GM21381 (cell line): ENCODE results near the gene WAS.
A peak's percentile ranks its signal among the peaks of the same experiment; 100 is the strongest.
"Not testable (repeated sequence)": the region's sequence is repeated elsewhere in the genome, so short reads cannot be mapped to it uniquely, and the experiment has no call there.

ENCODE experiments used
- ATAC-seq: cut with Tn5 transposase; IDR thresholded peaks from one replicate; pipeline ENCODE4 v1.9.1; 2021; ENCODE audit warnings: mild to moderate bottlenecking, moderate library complexity; ENCODE audit not compliant: unreplicated experiment

WAS gene

DNA sequence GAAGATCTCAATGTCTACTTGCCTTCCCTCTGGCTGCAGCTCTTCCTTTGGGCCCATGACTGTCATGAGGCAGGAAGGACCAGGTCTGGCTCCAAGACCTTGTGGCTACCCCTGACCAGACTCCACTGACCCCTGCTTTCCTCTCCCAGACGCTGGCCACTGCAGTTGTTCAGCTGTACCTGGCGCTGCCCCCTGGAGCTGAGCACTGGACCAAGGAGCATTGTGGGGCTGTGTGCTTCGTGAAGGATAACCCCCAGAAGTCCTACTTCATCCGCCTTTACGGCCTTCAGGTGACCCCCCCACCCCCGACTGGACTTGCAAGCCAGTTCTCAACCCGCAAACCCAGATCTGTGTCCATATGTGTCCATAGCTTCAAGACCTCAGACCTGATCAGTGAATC lies 535 bp downstream of the WAS start:
- ATAC-seq, result no peak

DNA sequence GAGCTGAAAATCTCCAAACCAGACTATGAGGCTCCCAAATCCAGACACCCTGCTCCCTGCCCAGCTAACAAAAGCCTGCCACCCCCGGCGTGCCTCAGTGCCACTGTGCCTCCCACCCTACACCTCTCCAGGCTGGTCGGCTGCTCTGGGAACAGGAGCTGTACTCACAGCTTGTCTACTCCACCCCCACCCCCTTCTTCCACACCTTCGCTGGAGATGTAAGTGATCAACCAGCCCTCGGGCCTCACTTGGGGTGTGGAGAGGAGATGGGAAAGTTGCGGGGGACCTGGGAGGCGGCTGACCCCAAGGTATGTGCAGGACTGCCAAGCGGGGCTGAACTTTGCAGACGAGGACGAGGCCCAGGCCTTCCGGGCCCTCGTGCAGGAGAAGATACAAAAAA lies 1.8 kb downstream of the WAS start:
- ATAC-seq, result no peak

- no peak for ATAC-seq
Observed at GRCh38 chrX:48688531-48689150, 5.0 kb downstream of the WAS start.

- ATAC-seq, result no peak
Observed at GRCh38 chrX:48689208-48689920, 5.8 kb downstream of the WAS start.

DNA sequence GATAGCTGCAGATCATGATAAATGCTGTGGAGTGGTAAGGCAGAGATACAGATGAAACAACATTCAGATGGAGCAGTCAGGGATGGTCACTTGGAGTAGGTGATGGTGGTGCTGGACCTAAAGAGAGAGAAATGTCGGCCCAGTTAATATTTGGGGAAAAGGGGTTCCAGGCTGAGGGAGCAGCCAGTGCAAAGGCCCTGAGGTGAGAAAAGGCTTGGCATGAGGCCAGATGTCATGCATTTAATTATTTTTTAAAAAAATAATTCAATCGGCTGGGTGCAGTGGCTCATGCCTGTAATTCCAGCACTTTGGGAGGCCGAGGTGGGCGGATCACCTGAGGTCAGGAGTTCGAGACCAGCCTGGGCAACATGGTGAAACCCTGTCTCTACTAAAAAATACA lies 8.1 kb downstream of the WAS start:
- ATAC-seq, result not testable (repeated sequence)

DNA sequence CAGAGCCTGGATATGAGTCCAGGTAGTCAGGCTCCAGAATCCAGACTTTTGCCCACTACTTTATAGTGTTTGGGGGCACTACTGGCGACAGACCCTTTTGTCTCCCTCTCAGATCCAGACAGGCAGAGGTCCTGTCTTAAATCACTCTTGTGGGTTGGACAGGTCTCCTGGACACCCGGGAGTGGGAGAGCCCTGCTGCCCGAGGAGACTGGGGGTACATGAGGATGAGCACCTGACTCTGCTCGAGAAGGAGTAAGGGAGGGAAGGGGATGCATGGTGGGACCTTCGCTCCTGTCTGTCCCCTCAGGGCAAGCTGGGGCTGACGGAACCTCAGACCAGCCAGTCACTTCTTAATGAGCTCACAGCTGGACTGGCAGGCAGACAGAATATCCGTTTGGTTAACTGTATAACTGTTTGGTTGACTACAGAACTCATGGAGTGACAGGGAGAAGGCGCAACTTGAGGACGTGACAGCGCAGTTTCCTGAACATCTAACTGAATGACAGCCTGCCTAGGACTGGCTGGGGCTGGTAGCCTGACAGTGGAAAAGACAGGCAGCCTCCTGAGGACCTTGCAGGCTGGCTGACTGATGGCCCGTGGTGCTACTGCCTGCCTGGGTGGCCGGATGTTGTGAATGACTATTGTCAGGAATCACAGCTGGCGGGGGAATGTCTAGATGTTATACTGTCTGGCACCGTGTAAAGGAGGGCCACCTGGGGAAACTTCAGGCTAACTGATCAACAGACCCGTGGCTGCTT lies 11.4 kb downstream of the WAS start:
- no peak for ATAC-seq

DNA sequence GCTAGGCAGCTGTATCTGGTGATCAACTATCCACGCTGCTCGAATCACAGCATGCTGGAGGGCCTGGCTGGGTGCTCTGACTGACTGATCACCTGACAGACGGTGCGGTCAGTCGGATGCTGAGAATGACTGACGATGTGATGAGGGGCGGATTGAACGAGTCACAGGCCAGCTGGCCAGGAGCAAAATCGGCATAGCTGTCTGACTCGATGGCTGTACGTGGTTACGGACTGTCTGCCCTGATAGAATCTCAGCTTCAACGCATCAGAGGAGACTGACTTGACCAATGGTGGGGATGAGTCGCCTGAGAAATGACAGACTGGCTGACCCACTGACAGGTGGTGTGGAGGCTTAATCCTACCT lies 11.9 kb downstream of the WAS start:
- ATAC-seq, result no peak

DNA sequence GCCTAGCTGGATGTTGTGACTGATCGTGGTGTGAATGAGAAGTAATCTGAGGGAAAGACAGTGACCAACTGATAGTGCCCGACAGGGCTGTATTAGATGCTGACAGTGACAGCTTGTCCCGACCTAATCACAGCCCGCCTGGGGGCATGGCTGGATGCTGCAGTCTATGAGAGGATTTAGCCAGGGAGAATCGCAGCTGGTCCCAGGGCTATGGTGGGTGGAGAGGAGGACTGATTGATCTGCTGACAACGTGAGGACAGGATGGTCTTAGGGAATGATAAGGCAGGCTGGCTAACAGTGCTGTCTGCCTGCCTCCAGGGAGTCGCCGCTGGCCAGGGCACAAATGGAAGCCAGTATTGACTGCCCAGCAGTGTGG lies 12.3 kb downstream of the WAS start:
- no peak for ATAC-seq

- peak; percentile 89 for ATAC-seq
Observed at GRCh38 chrX:48696301-48696908, 12.8 kb downstream of the WAS start, which contains the start of gene SUV39H1. Gene SUV39H1, plus strand, starts transcription at chrX:48696734. Its CDS starts 51 bp downstream, at chrX:48696785.

DNA sequence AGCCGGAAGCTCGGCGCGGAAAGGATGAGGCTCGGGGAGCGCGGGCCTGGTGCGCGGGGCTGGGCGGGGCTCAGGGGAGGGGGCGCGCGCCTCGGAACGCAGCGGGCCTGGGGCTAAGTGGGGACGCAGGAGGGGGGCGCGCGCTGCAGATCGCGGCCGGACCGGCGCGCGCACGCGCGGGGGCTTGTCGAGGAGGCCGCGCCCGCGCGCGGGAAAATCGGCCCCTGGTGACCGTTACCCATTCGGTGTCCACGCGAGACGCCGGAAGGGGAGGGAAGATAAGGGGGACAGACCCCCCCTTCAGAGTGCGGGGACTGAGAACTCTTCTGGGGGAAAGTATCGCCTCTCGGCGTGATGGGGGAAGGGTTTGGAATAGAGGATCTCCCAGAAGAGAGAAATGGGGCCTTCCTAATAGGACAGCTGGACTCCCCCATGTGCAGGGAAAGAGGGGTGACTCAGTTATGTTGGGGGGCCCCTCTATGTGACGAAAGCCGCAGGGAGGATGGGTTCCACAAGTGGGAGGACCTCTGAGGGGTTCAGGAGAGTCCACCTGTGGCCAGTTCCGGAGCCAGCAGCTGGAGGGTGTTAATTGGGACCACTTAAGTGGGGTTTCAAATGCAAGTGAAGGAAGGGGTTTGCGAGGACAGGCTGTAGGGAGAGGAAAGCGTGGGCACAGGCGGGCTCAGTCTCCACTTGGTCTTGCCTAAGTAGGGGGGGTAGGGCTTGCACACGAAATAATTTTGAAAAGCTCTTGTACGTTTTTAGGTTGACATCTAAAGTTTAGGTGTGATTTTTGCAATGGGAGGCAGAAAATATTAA lies 13.5 kb downstream of the WAS start:
- ATAC-seq, result peak; percentile 35

DNA sequence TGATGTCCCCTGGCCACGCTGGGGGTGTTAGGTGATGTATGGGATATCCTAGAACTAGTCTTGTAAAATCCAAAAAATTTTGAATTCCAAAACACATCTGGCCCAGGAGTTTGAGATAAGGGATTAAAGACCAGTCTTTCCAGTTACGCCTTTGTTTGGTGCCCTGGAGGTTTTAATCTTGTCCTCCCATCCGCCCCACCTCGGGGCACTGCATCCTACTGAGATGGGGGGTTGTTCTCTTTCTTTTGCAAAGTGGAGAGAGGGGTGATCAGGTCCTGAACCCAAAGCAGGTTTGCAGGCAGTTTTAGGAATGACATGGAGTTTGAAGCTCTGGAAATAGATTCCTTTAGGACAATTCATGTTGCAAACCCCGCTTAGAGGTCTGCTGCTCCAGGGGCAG lies 14.7 kb downstream of the WAS start:
- ATAC-seq, result no peak

GRCh38 chrX:48700246-48700645 lies 16.6 kb downstream of the WAS start:
- no peak for ATAC-seq

DNA sequence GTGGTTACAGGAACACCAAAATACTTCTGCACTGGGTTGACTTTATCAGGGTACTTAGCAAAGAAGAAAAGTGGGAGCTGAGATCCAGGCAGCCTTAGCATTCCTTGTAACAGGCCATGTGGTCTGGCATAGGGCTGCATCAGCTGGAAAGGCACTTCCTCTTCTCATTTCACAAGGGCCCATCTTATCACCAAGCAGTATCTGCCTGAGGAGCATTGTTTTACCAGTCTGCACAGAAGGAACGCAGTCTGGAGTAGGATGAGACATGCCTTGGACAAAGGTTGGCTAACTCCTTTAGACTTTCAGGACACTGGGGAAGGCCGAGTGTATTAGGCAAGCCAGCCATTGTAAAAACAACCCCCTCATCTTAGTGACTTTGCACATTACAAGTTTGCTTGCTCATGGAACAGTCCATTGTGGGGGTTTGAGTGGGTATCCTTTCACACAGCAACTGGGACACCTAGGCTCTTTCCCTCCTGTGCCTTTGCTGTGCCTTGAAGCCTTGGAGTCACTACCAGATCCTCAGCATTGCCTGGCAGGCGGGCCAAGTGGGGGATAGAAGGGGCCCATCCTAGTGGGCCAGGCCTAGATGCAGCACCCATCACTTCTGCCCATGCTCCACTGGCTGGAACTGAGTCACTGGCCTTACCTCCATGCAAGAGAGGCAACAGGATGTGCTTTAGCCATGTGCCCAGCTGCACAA lies 17.5 kb downstream of the WAS start:
- no peak for ATAC-seq

- no peak for ATAC-seq
Observed at GRCh38 chrX:48702032-48702431, 18.4 kb downstream of the WAS start.

DNA sequence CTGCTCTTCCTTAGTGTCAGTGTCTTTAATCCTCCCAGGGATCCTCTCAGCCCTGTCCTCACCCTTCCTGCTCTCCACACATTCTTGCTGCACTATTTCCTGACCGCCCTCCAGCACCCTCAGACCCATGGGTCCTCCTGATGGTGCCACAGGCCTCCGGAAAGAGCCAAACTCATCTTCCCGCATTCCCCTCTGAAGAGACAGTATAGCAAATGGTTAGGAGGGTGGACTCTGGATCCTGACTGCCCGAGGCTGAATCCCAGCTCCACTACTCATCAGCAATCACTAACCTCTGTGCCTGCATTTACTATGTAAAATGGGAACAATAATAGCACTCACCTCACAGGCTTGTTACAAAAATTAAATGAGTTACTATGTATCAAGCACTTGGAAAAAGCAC lies 19.1 kb downstream of the WAS start:
- ATAC-seq, result no peak

GRCh38 chrX:48703228-48703627 lies 19.6 kb downstream of the WAS start:
- ATAC-seq, result no peak

DNA sequence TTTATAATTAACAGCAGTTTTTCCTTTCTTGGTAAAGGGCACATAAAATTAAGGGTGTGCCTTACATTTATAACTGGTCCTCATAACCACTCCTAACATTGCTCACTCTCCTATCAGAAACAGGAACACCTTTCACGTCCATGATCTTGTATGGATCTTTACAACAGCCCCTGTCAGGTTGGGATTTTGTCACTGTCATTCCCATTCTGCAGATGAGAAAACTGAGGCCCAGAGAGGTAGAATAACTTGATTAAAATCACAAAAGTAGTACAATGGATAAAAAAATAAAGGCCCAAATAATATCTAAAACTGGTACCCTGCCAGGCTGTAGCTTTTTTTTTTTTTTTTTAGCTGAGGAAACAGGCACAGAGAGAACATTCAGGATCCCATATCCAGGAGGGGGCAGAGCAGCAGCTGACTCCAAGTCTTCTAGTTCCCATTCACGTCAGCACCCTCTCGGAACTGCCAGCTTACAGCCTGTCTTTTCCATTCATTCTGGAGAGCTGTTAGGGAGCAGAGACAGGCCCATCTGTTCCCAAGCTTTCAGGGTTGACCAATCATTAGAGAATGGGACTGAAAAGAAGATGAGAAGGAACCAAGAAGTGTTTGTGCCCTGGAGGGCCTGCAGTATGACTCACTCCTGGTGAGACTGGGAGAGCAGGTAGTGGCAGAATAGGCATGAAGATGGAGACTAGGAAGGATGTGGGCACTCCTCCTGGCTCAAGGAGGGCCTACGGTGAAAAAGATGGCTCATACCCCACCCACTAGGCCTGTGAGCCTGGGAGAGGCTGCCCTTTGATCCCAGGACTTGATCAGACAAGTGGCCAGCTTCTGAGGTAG lies 20.3 kb downstream of the WAS start:
- ATAC-seq, result no peak

- ATAC-seq, result no peak
Observed at GRCh38 chrX:48705871-48706270, 22.3 kb downstream of the WAS start.

GRCh38 chrX:48709522-48710112 lies 26.0 kb downstream of the WAS start:
- ATAC-seq, result no peak
